ENCODE data around the gene CTU2. TPM values are rescaled to one million over a fixed set of nuclear protein-coding genes. Genes with fewer than 3 reads are reported as not detected.

Gene CTU2
- total and polyA plus RNA-seq, 2 of the 8 experiments (the other 6 are each of a cell fraction or from before 2014, with no cell fraction given), result 32.7 to 42.9 TPM

GRCh38 chr16:88680554-88681083 lies 25.7 kb upstream of the CTU2 start (continued):
- TF ChIP-seq RFX5 (IDR thresholded peaks at IDR 0.05; ENCODE audit: borderline replicate concordance, low read depth, low read length) (no peak), KDM4A (IDR thresholded peaks at IDR 0.05; ENCODE audit: low read depth, low read length, severe bottlenecking) (no peak), POU5F1 (IDR thresholded peaks at IDR 0.05; ENCODE audit: low read depth, low read length) (no peak), TCF12 (IDR thresholded peaks at IDR 0.05; ENCODE audit: low read depth, low read length) (no peak), BACH1 (IDR thresholded peaks at IDR 0.05; ENCODE audit: low read length) (no peak)

Measured in H1 (cell line).